Ovary (tissue), 9 donors: ENCODE results near the gene KCNJ10. TPM values are rescaled to one million over a fixed set of nuclear protein-coding genes. Genes with fewer than 3 reads are reported as not detected.

Source experiments
- DNase-seq, 5 donors: peaks; one replicate each; pipeline ENCODE4 v3.0.0-alpha.2; 2019 to 2020
- H3K27ac ChIP-seq, 2 donors: fragments of 200-600 bp; one replicate each; pipeline versions ENCODE4 v1.5.1 to v1.8.0; 2019 to 2022
- H3K27me3 ChIP-seq: fragments of 200-600 bp; one replicate; pipeline ENCODE4 v1.8.0; 2022
- H3K36me3 ChIP-seq: fragments of 200-600 bp; sonication (generic); one replicate; pipeline ENCODE4 v1.5.1; 2019
- H3K4me1 ChIP-seq: one replicate; pipeline ENCODE4 v1.8.1; 2013; ENCODE audit warnings: mild to moderate bottlenecking, moderate library complexity; ENCODE audit not compliant: insufficient read depth
- H3K4me3 ChIP-seq: fragments of 200-600 bp; sonication (generic); one replicate; pipeline ENCODE4 v1.5.1; 2017
- H3K9me3 ChIP-seq, 2 donors: fragments of 200-600 bp in 1 of 2; sonication (generic) in 1 of 2; one replicate each; pipeline versions ENCODE4 v1.5.1 to v1.8.1; 2013 to 2019; ENCODE audit warnings: mild to moderate bottlenecking in 1 of 2, moderate library complexity in 1 of 2
- CTCF ChIP-seq, 3 donors: fragments of 450-650 bp in 2 of 3; fragments of 200-600 bp in 1 of 3; IDR thresholded peaks; one replicate each; pipeline versions ENCODE4 v1.5.1 to v1.8.0; 2016 to 2022; ENCODE audit warnings: antibody characterized with exemption in 3 of 3, mild to moderate bottlenecking in 1 of 3
- EP300 ChIP-seq: sonication (generic); formaldehyde crosslinking; IDR thresholded peaks from one replicate; pipeline ENCODE4 v1.6.1; 2017; ENCODE audit warnings: antibody characterized with exemption
- POLR2A ChIP-seq: fragments of 450-650 bp; IDR thresholded peaks from one replicate; pipeline ENCODE4 v1.6.1; 2017; ENCODE audit warnings: antibody characterized with exemption, mild to moderate bottlenecking, moderate library complexity
- WGBS, 3 donors: extraction: QIAGEN DNeasy Blood & Tissue Kit in 1 of 3; methylation state at CpG; one replicate each; pipeline versions ENCODE4 v1.1.5 to v1.1.7; 2013 to 2017; 5-methylcytosine and 5-hydroxymethylcytosine counted together
- intact Hi-C, 4 donors: fragments of 100-400 bp; cut with DNase I; formaldehyde crosslinking; loops; one replicate each; pipeline versions ENCODE4 v1.11.0 to v1.15.1; 2022 to 2023
- polyA plus RNA-seq, 2 donors: library from polyadenylated mRNA; stranded (reverse); fragments of 200-250 nt in 1 of 2; fragments of 350-450 nt in 1 of 2; fragmentation: Illumina TruSeq in 1 of 2; extraction: RNeasy Lipid Tissue Mini Kit (QIAGEN cat#74804) in 1 of 2; gene quantifications; one replicate each; pipeline ENCODE4 v1.2.3, GENCODE V29; 2013 to 2014
- total RNA-seq, 7 donors: library from RNA; depleted of rRNA in 2 of 7; stranded (reverse); fragments of >200 nt in 2 of 7; fragmentation: NEBNext Ultra II Directional in 3 of 7; extraction: Animal tissue kit (Norgen Biotek cat#: 25700) in 3 of 7; gene quantifications; one replicate each; pipeline versions ENCODE4 v1.1.0 to v1.2.4, GENCODE V29; 2016 to 2023
- donor health status: DM: no; HTN: no; CAD: no; lungs with moderate emphysema.
- donor health status: DM: no; HTN: no; CAD: no.
- donor health status: Bipolar disorder and iron deficiency.
- donor health status: DM: yes; HTN: yes; CAD: no.
- donor health status: DM: no; HTN: no; CAD: no.
- donor health status: DM: yes; HTN: yes; CAD: no.

Gene KCNJ10
- total and polyA plus RNA-seq, 9 donors: 0.02 to 0.28 (median 0.17) TPM; not detected in 5

- no peaks in the 10 kb centered on the region for H3K4me1 ChIP-seq
- H3K27ac ChIP-seq: no peak overlapping the region
- H3K9me3 ChIP-seq: no peaks in the 10 kb centered on the region
- H3K27me3 ChIP-seq: no peaks in the 10 kb centered on the region
- no peaks in the 10 kb centered on the region for H3K36me3 ChIP-seq
- 25 to 32% (median 27%) methylated on average over 2 of the region's 2 CpGs for WGBS, 3 donors
- intact Hi-C loops: loop anchor here in 2 of 4 donors (10.0 kb wide), 2 partner anchors 65 to 845 kb away; partner anchors contain the start of gene IGSF9 (in 1 of the 2)
- TF ChIP-seq CTCF (IDR thresholded peaks at IDR 0.05): no peak
- no peak for TF ChIP-seq EP300
- TF ChIP-seq POLR2A: no peak
- no peak for DNase-seq
- no peak overlapping the region for H3K4me3 ChIP-seq
These were observed 60.2 kb downstream of the KCNJ10 start for GRCh38 chr1:160009801-160010200.

- intact Hi-C loops: loop anchor here in 2 of 4 donors (10.0 kb wide), 2 partner anchors 64 to 844 kb away; partner anchors contain the start of gene IGSF9 (in 1 of the 2)
These were observed 60.9 kb downstream of the KCNJ10 start for GRCh38 chr1:160009081-160009480.

GRCh38 chr1:160007577-160008200 is 62.3 kb downstream of the KCNJ10 start:
- Histone ChIP-seq H3K4me3 (no peak overlapping the region), H3K27ac (no peak overlapping the region), H3K27me3 (no peaks in the 10 kb centered on the region), H3K9me3 (no peaks in the 10 kb centered on the region), H3K36me3 (no peaks in the 10 kb centered on the region), H3K4me1 (no peaks in the 10 kb centered on the region)
- TF ChIP-seq POLR2A (no peak), EP300 (no peak), CTCF (IDR thresholded peaks at IDR 0.05) (peak; percentile 15 to 57 (median 53))
- intact Hi-C loops: loop anchor here in 2 of 4 donors (10.0 kb wide), 2 partner anchors 63 to 843 kb away; partner anchors contain the start of gene IGSF9 (in 1 of the 2)
- DNase-seq: no peak
- whole genome bisulfite sequencing, 3 donors: 55 to 62% (median 57%) methylated on average over 3 of the region's 3 CpGs

More at GRCh38 chr1:160009081-160009480, 60.9 kb downstream of the KCNJ10 start:
- H3K9me3 ChIP-seq: no peaks in the 10 kb centered on the region
- H3K27ac ChIP-seq: no peak overlapping the region
- no peaks in the 10 kb centered on the region for H3K4me1 ChIP-seq
- 34 to 37% (median 35%) methylated on average over 2 of the region's 2 CpGs for WGBS, 3 donors
- H3K27me3 ChIP-seq: no peaks in the 10 kb centered on the region
- no peak overlapping the region for H3K4me3 ChIP-seq
- no peak for TF ChIP-seq CTCF (IDR thresholded peaks at IDR 0.05)
- no peak for TF ChIP-seq EP300
- TF ChIP-seq POLR2A: no peak
- no peaks in the 10 kb centered on the region for H3K36me3 ChIP-seq
- no peak for DNase-seq

GRCh38 chr1:160006312-160006940 is 63.5 kb downstream of the KCNJ10 start:
- H3K4me1 ChIP-seq: no peaks in the 10 kb centered on the region
- no peak overlapping the region for H3K4me3 ChIP-seq
- peak in 2 of 3 donors; percentile 7 to 22 for TF ChIP-seq CTCF (IDR thresholded peaks at IDR 0.05)
- TF ChIP-seq EP300: no peak
- TF ChIP-seq POLR2A: no peak
- H3K36me3 ChIP-seq: no peaks in the 10 kb centered on the region
- no peak overlapping the region for H3K27ac ChIP-seq
- H3K27me3 ChIP-seq: no peaks in the 10 kb centered on the region
- DNase-seq: peak in 4 of 5 donors; percentile 33 to 63 (median 40)
- intact Hi-C loops: loop anchor here in 2 of 4 donors (10.0 kb wide), 2 partner anchors 62 to 842 kb away; partner anchors contain the start of gene IGSF9 (in 1 of the 2)
- no peaks in the 10 kb centered on the region for H3K9me3 ChIP-seq
- 22 to 23% (median 23%) methylated on average over 5 of the region's 5 CpGs for WGBS, 3 donors
